Peyer's patch (tissue), 4 donors: ENCODE measurements around the gene SERINC2.

Experiments used
- CTCF ChIP-seq, 6 experiments: fragments of 450-650 bp in 4 of 6; fragments of 200-600 bp in 2 of 6; sonication (generic) in 1 of 6; IDR thresholded peaks; one replicate each; pipeline ENCODE4 v1.5.1; 2017 to 2019; ENCODE audit warnings: antibody characterized with exemption in 6 of 6, mild to moderate bottlenecking in 3 of 6, moderate library complexity in 1 of 6
- POLR2A ChIP-seq, 2 donors: fragments of 450-650 bp; IDR thresholded peaks; one replicate each; pipeline ENCODE4 v1.5.1; 2017; ENCODE audit warnings: antibody characterized with exemption in 2 of 2, mild to moderate bottlenecking in 2 of 2, moderate library complexity in 2 of 2

DNA sequence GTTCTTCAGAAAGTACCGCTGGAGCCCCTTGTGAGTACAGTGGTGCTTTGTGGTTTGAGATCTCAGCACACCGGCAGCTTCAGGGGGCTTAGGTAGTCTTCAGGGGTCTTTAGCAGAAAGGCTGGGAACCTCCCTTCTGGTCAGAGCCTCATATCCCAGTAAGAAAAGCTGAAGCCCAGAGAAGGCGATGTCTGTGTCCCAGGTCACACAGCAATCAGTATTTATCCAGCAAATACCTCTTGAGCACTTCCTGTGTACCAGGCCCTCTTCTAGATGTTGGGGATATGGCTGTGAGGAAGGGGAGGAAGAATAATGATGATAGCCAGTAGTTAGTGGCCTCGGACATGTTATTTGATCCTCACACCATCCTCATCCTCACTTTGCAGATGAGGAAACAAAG lies 14.3 kb downstream of the SERINC2 start:
- TF ChIP-seq CTCF (IDR thresholded peaks at IDR 0.05) (no peak), POLR2A (IDR thresholded peaks at IDR 0.05) (no peak)
